ENCODE data around the gene FGF18. TPM values are rescaled to one million over a fixed set of nuclear protein-coding genes. Genes with fewer than 3 reads are reported as not detected.

The FGF18 gene
- total and polyA plus RNA-seq, 2 donors (not counting 3 experiments of a cell fraction or from before 2014, with no cell fraction given): 0.04 to 0.27 TPM

- H3K4me2 ChIP-seq (ENCODE audit: insufficient read depth, low read length): no peak overlapping the region
- H3K36me3 ChIP-seq (ENCODE audit: control insufficient read depth in 2 of 2, extremely low read depth in 1 of 2, insufficient read depth in 2 of 2, low read length in 2 of 2): no peaks in the 10 kb centered on the region
- no peaks in the 10 kb centered on the region for H3K9me3 ChIP-seq (replicated peaks; ENCODE audit: control insufficient read depth, insufficient read depth, low read length)
- H3K9ac ChIP-seq (replicated peaks; ENCODE audit: extremely low read depth, insufficient read depth, low read length): no peak overlapping the region
- no peaks in the 10 kb centered on the region for H3K4me1 ChIP-seq (ENCODE audit: control insufficient read depth, extremely low read depth, insufficient read depth, low read length)
- dilution Hi-C loops (cut with MboI; ENCODE audit: extremely low pct_ligation_motif_present, low sequenced_read_pairs): no loop called here
- H2AFZ ChIP-seq (ENCODE audit: low read depth, low read length): no peak overlapping the region
- no peak overlapping the region for H3K4me3 ChIP-seq (replicated peaks in 1 of 3; ENCODE audit: insufficient read depth in 1 of 3, low read depth in 1 of 3, low read length in 3 of 3)
- CTCF ChIA-PET: interaction anchor here (1.0 kb wide), 1 partner anchor 58 kb away, joined by 3 read pairs; no protein-coding TSS in a partner anchor
- FAIRE-seq (no peak), DNase-seq (ENCODE audit: low read depth, low spot score) (no peak)
- peaks cover 14 to 16% of the 10 kb centered on the region in 2 experiments for H3K27me3 ChIP-seq (ENCODE audit: control insufficient read depth in 2 of 2, insufficient read depth in 2 of 2, low read length in 2 of 2)
- POLR2A ChIA-PET: no interaction called here
- intact Hi-C loops (cut with micrococcal nuclease): no loop called here
- no peaks in the 10 kb centered on the region for H3K79me2 ChIP-seq (ENCODE audit: control insufficient read depth, insufficient read depth, low read length)
- no TSS peak for BruUV-seq (replicated peaks)
- H3K9me1 ChIP-seq (replicated peaks; ENCODE audit: control insufficient read depth, extremely low read depth, insufficient read depth, low read length): no peaks in the 10 kb centered on the region
- TF ChIP-seq JUN (IDR thresholded peaks at IDR 0.05; ENCODE audit: borderline replicate concordance, insufficient read depth, insufficient read length, low read depth) (no peak), CTCF (IDR thresholded peaks at IDR 0.05; ENCODE audit: extremely low read depth in 1 of 2, insufficient read depth in 1 of 2, low read depth in 1 of 2, low read length in 2 of 2) (no peak), GATA2 (IDR thresholded peaks at IDR 0.05; ENCODE audit: insufficient read depth, insufficient read length, low read depth, low read length) (no peak), POLR2A (IDR thresholded peaks at IDR 0.05; ENCODE audit: low read depth, low read length) (no peak), POLR2AphosphoS5 (IDR thresholded peaks at IDR 0.05; ENCODE audit: insufficient read depth, low read depth, low read length) (no peak), MYC (IDR thresholded peaks at IDR 0.05; ENCODE audit: low read depth, low read length) (no peak), FOS (IDR thresholded peaks at IDR 0.05; ENCODE audit: borderline replicate concordance, insufficient read depth, low read length) (no peak), EZH2 (IDR thresholded peaks at IDR 0.05; ENCODE audit: borderline replicate concordance, low read depth, low read length, severe bottlenecking) (no peak), MAX (IDR thresholded peaks at IDR 0.05; ENCODE audit: insufficient read depth, insufficient read length) (no peak)
- no peaks in the 10 kb centered on the region for H4K20me1 ChIP-seq (replicated peaks; ENCODE audit: control insufficient read depth, extremely low read depth, insufficient read depth, low read length)
- H3K27ac ChIP-seq (ENCODE audit: insufficient read depth, low read depth, low read length): no peak overlapping the region
Measured at GRCh38 chr5:171477101-171477500, 57.7 kb downstream of the FGF18 start.

Data from endothelial cell of umbilical vein (primary cell).